SK-N-SH treated with all-trans-retinoic acid at 6 μM for 48 hours (cell line): Measurements from ENCODE around the gene BICD1.

Experiments used
- ATAC-seq: fragments of 200-7000 bp; cut with Tn5 transposase; 3 replicates; pipeline ENCODE4 v1.9.1; 2020; ENCODE audit warnings: mild to moderate bottlenecking, moderate library complexity
- ARNTL ChIP-seq: fragments of 450-650 bp; formaldehyde crosslinking; IDR thresholded peaks from 2 replicates; pipeline ENCODE4 v1.5.0; 2020; ENCODE audit warnings: low read depth, mild to moderate bottlenecking, moderate library complexity, borderline replicate concordance
- CSDC2 ChIP-seq: fragments of 250-450 bp; sonication (Bioruptor Pico); IDR thresholded peaks from 2 replicates; pipeline ENCODE4 v1.5.0; 2020; ENCODE audit warnings: mild to moderate bottlenecking, moderate library complexity
- GLIS3 ChIP-seq: fragments of 250-450 bp; sonication (Bioruptor Pico); IDR thresholded peaks from 2 replicates; pipeline ENCODE4 v1.5.0; 2020; ENCODE audit warnings: mild to moderate bottlenecking, moderate library complexity
- ISL1 ChIP-seq: fragments of 250-450 bp; sonication (Bioruptor Pico); IDR thresholded peaks from 2 replicates; pipeline ENCODE4 v2.1.2; 2022; ENCODE audit warnings: mild to moderate bottlenecking, moderate library complexity
- RARB ChIP-seq: fragments of 250-450 bp; sonication (Bioruptor Pico); IDR thresholded peaks from 2 replicates; pipeline ENCODE4 v1.8.0; 2021; ENCODE audit warnings: mild to moderate bottlenecking, moderate library complexity
- SNAI2 ChIP-seq: fragments of 250-450 bp; sonication (Bioruptor Pico); IDR thresholded peaks from 2 replicates; pipeline ENCODE4 v1.5.0; 2020; ENCODE audit warnings: mild to moderate bottlenecking, moderate library complexity
- TCF4 ChIP-seq: fragments of 250-450 bp; sonication (Bioruptor Pico); IDR thresholded peaks from 2 replicates; pipeline ENCODE4 v1.8.0; 2021; ENCODE audit warnings: mild to moderate bottlenecking, moderate library complexity, borderline replicate concordance
- TOX ChIP-seq: fragments of 250-450 bp; sonication (Bioruptor Pico); IDR thresholded peaks from 2 replicates; pipeline ENCODE4 v1.8.0; 2021; ENCODE audit warnings: mild to moderate bottlenecking, moderate library complexity, borderline replicate concordance
- ZFP3 ChIP-seq: fragments of 250-450 bp; sonication (Bioruptor Pico); IDR thresholded peaks from 2 replicates; pipeline ENCODE4 v1.5.0; 2020; ENCODE audit warnings: mild to moderate bottlenecking, moderate library complexity
- ZFP30 ChIP-seq: fragments of 450-650 bp; formaldehyde crosslinking; IDR thresholded peaks from 2 replicates; pipeline ENCODE4 v1.5.0; 2022; ENCODE audit warnings: mild to moderate bottlenecking, moderate library complexity
- ZNF565 ChIP-seq: fragments of 450-650 bp; formaldehyde crosslinking; conservative IDR thresholded peaks from 2 replicates; pipeline ENCODE4 v1.5.0; 2020; ENCODE audit warnings: low read depth, mild to moderate bottlenecking, moderate library complexity
- ZNF70 ChIP-seq: fragments of 450-650 bp; formaldehyde crosslinking; IDR thresholded peaks from 2 replicates; pipeline ENCODE4 v1.5.0; 2020; ENCODE audit warnings: mild to moderate bottlenecking, moderate library complexity
- ZNF8 ChIP-seq: fragments of 450-650 bp; formaldehyde crosslinking; IDR thresholded peaks from 2 replicates; pipeline ENCODE4 v1.5.0; 2020; ENCODE audit warnings: mild to moderate bottlenecking, moderate library complexity
- TF ChIP-seq, protein P1 (sequence below): fragments of 250-450 bp; sonication (Bioruptor Pico); IDR thresholded peaks from 2 replicates; pipeline ENCODE4 v1.5.1; 2021; ENCODE audit warnings: mild to moderate bottlenecking, moderate library complexity
- TF ChIP-seq, protein P2 (sequence below): fragments of 250-450 bp; sonication (Bioruptor Pico); IDR thresholded peaks from 2 replicates; pipeline ENCODE4 v1.8.0; 2020; ENCODE audit warnings: mild to moderate bottlenecking, moderate library complexity, borderline replicate concordance
- TF ChIP-seq, protein P3 (sequence below): fragments of 250-450 bp; sonication (Bioruptor Pico); IDR thresholded peaks from 2 replicates; pipeline ENCODE4 v1.5.1; 2020; ENCODE audit warnings: low read depth, mild to moderate bottlenecking, moderate library complexity
- TF ChIP-seq, protein P4 (sequence below): fragments of 250-450 bp; sonication (Bioruptor Pico); IDR thresholded peaks from 2 replicates; pipeline ENCODE4 v1.5.0; 2020; ENCODE audit warnings: mild to moderate bottlenecking, moderate library complexity
- TF ChIP-seq, protein P5 (sequence below): fragments of 250-450 bp; sonication (Bioruptor Pico); IDR thresholded peaks from 2 replicates; pipeline ENCODE4 v1.8.0; 2021; ENCODE audit warnings: low read depth, mild to moderate bottlenecking, moderate library complexity, borderline replicate concordance

Gene BICD1

DNA sequence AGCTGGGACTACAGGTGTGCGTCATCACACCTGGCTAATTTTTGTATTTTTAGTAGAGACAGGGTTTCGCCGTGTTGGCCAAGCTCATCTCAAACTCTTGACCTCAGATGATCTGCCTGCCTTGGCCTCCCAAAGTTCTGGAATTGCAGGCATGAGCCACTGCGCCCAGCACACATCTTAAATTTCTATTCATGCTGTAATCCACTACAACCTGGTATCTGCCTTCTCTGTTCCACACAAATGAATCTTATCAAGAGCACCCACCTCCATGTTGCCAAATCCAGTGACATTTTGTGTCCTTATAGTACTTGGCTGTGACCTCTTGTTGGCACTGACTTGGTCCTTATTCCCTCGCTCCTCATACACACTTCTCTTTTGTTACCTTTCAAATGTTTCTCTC lies 5.8 kb upstream of the BICD1 start (continued):
- TF ChIP-seq, protein P1, sequence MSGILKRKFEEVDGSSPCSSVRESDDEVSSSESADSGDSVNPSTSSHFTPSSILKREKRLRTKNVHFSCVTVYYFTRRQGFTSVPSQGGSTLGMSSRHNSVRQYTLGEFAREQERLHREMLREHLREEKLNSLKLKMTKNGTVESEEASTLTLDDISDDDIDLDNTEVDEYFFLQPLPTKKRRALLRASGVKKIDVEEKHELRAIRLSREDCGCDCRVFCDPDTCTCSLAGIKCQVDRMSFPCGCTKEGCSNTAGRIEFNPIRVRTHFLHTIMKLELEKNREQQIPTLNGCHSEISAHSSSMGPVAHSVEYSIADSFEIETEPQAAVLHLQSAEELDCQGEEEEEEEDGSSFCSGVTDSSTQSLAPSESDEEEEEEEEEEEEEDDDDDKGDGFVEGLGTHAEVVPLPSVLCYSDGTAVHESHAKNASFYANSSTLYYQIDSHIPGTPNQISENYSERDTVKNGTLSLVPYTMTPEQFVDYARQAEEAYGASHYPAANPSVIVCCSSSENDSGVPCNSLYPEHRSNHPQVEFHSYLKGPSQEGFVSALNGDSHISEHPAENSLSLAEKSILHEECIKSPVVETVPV (CRISPR knock-in tag): no peak
- TF ChIP-seq GLIS3 (CRISPR knock-in tag) (no peak), ZNF70 (CRISPR knock-in tag) (no peak), ARNTL (no peak), TOX (CRISPR knock-in tag) (no peak), RARB (CRISPR knock-in tag) (no peak), SNAI2 (no peak), ZFP30 (CRISPR knock-in tag) (no peak)

DNA sequence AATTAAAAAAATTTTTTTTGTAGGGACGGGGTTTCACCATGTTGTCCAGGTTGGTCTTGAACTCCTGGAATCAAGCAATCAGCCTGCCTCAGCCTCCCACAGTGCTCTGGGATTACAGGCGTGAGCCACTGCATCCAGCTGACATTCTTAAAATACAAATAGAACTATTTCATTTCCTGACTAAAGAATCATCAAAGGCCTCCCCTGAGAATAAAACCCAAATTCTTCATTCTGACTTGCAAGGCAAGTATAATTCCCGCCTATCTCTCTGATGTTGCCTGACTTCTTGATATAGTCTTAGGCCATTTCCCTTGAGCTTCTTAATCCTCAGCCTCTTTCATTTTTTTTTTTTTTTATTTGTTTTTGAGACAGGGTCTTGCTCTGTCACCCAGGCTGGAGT lies 4.4 kb upstream of the BICD1 start:
- TF ChIP-seq GLIS3 (CRISPR knock-in tag) (no peak), ZNF565 (CRISPR knock-in tag) (no peak), ZFP30 (CRISPR knock-in tag) (no peak), RARB (CRISPR knock-in tag) (no peak)
- TF ChIP-seq, all 23 proteins: peak for 0
- no peak for ATAC-seq

DNA sequence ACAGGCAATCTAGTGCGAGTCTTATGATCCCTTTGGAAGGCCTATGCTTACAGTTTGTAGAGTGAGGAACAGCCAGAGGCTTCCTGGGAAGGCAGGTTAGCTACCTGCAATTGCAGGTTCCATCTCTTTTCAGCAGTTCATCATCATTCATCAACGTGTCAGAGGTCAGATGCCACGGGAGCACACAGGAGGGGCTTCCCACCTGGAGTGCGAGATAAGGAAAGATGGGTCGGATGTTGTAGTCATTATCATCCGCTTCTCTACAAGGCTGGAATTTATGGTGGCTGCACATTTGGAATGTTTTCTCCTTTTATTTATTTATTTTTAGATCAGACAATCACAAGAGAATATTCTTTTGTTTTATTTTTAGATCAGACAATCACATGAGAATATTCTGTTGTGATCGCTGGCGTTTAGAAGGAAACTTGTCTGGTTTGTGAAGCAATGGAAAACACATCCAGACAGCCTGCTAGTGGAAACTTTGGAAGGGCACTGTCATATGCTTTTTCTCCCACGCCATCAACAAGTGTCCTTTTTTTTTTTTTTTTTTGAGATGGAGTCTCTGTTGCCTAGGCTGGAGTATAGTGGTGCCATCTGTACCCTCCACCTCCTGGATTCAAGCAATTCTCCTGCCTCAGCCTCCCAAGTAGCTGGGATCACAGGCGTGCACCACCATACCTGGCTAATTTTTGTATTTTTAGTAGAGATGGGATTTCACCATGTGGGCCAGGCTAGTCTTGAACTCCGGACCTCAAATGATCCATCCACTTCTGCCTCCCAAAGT lies 1.9 kb upstream of the BICD1 start:
- no peak for ATAC-seq
- TF ChIP-seq ARNTL (no peak), ZNF8 (no peak), ZFP3 (CRISPR knock-in tag) (no peak), CSDC2 (CRISPR knock-in tag) (no peak), ISL1 (CRISPR knock-in tag) (no peak), ZFP30 (CRISPR knock-in tag) (no peak), TCF4 (CRISPR knock-in tag) (no peak), TOX (CRISPR knock-in tag) (no peak)
- TF ChIP-seq, protein P2, sequence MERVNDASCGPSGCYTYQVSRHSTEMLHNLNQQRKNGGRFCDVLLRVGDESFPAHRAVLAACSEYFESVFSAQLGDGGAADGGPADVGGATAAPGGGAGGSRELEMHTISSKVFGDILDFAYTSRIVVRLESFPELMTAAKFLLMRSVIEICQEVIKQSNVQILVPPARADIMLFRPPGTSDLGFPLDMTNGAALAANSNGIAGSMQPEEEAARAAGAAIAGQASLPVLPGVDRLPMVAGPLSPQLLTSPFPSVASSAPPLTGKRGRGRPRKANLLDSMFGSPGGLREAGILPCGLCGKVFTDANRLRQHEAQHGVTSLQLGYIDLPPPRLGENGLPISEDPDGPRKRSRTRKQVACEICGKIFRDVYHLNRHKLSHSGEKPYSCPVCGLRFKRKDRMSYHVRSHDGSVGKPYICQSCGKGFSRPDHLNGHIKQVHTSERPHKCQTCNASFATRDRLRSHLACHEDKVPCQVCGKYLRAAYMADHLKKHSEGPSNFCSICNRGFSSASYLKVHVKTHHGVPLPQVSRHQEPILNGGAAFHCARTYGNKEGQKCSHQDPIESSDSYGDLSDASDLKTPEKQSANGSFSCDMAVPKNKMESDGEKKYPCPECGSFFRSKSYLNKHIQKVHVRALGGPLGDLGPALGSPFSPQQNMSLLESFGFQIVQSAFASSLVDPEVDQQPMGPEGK: no peak
- TF ChIP-seq, protein P3, sequence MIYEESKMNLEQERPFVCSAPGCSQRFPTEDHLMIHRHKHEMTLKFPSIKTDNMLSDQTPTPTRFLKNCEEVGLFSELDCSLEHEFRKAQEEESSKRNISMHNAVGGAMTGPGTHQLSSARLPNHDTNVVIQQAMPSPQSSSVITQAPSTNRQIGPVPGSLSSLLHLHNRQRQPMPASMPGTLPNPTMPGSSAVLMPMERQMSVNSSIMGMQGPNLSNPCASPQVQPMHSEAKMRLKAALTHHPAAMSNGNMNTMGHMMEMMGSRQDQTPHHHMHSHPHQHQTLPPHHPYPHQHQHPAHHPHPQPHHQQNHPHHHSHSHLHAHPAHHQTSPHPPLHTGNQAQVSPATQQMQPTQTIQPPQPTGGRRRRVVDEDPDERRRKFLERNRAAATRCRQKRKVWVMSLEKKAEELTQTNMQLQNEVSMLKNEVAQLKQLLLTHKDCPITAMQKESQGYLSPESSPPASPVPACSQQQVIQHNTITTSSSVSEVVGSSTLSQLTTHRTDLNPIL (CRISPR knock-in tag): no peak
- TF ChIP-seq, protein P4, sequence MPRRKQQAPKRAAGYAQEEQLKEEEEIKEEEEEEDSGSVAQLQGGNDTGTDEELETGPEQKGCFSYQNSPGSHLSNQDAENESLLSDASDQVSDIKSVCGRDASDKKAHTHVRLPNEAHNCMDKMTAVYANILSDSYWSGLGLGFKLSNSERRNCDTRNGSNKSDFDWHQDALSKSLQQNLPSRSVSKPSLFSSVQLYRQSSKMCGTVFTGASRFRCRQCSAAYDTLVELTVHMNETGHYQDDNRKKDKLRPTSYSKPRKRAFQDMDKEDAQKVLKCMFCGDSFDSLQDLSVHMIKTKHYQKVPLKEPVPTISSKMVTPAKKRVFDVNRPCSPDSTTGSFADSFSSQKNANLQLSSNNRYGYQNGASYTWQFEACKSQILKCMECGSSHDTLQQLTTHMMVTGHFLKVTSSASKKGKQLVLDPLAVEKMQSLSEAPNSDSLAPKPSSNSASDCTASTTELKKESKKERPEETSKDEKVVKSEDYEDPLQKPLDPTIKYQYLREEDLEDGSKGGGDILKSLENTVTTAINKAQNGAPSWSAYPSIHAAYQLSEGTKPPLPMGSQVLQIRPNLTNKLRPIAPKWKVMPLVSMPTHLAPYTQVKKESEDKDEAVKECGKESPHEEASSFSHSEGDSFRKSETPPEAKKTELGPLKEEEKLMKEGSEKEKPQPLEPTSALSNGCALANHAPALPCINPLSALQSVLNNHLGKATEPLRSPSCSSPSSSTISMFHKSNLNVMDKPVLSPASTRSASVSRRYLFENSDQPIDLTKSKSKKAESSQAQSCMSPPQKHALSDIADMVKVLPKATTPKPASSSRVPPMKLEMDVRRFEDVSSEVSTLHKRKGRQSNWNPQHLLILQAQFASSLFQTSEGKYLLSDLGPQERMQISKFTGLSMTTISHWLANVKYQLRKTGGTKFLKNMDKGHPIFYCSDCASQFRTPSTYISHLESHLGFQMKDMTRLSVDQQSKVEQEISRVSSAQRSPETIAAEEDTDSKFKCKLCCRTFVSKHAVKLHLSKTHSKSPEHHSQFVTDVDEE (CRISPR knock-in tag): no peak
- TF ChIP-seq, protein P5, sequence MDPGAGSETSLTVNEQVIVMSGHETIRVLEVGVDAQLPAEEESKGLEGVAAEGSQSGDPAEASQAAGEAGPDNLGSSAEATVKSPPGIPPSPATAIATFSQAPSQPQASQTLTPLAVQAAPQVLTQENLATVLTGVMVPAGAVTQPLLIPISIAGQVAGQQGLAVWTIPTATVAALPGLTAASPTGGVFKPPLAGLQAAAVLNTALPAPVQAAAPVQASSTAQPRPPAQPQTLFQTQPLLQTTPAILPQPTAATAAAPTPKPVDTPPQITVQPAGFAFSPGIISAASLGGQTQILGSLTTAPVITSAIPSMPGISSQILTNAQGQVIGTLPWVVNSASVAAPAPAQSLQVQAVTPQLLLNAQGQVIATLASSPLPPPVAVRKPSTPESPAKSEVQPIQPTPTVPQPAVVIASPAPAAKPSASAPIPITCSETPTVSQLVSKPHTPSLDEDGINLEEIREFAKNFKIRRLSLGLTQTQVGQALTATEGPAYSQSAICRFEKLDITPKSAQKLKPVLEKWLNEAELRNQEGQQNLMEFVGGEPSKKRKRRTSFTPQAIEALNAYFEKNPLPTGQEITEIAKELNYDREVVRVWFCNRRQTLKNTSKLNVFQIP (CRISPR knock-in tag): no peak
- TF ChIP-seq, protein P1 (CRISPR knock-in tag): no peak
